ENCODE results near the gene HMCES. TPM values are rescaled to one million over a fixed set of nuclear protein-coding genes. Genes with fewer than 3 reads are reported as not detected.
A peak's percentile ranks its signal among the peaks of the same experiment; 100 is the strongest.

HMCES gene
- total RNA-seq, 1 donor from 2014 or later = 3.4 TPM

GRCh38 chr3:129304146-129304961, 25.7 kb downstream of the HMCES start:
- DNase-seq (ENCODE audit: low spot score) = peak; percentile 67

GRCh38 chr3:129304962-129305222, 26.2 kb downstream of the HMCES start:
- DNase-seq (ENCODE audit: low spot score) = no peak

GRCh38 chr3:129305592-129306091, 27.0 kb downstream of the HMCES start:
- peak; percentile 95 for DNase-seq (ENCODE audit: low spot score)

GRCh38 chr3:129308636-129309035, 30.0 kb downstream of the HMCES start:
- no peak for DNase-seq (ENCODE audit: low spot score)

GRCh38 chr3:129310111-129311011, 31.7 kb downstream of the HMCES start:
- peak; percentile 49 for DNase-seq (ENCODE audit: low spot score)

- DNase-seq (ENCODE audit: low spot score) = no peak
These were observed 32.6 kb downstream of the HMCES start for GRCh38 chr3:129311054-129311902.

GRCh38 chr3:129312021-129312639, 33.5 kb downstream of the HMCES start:
- DNase-seq (ENCODE audit: low spot score) = no peak

GRCh38 chr3:129312671-129313414, 34.2 kb downstream of the HMCES start:
- peak; percentile 14 for DNase-seq (ENCODE audit: low spot score)

- no peak for DNase-seq (ENCODE audit: low spot score)
These were observed 34.7 kb downstream of the HMCES start for GRCh38 chr3:129313415-129313664.

GRCh38 chr3:129313665-129314385, 35.2 kb downstream of the HMCES start:
- peak; percentile 17 for DNase-seq (ENCODE audit: low spot score)

- peak; percentile 93 for DNase-seq (ENCODE audit: low spot score)
These were observed 35.9 kb downstream of the HMCES start for GRCh38 chr3:129314386-129315222.

GRCh38 chr3:129315223-129315997, 36.7 kb downstream of the HMCES start:
- peak; percentile 31 for DNase-seq (ENCODE audit: low spot score)

- DNase-seq (ENCODE audit: low spot score) = no peak
These were observed 37.3 kb downstream of the HMCES start for GRCh38 chr3:129315998-129316247.

GRCh38 chr3:129316248-129317013, 37.8 kb downstream of the HMCES start:
- peak; percentile 86 for DNase-seq (ENCODE audit: low spot score)

GRCh38 chr3:129317014-129317771, 38.5 kb downstream of the HMCES start:
- DNase-seq (ENCODE audit: low spot score) = no peak

- DNase-seq (ENCODE audit: low spot score) = no peak
These were observed 39.2 kb downstream of the HMCES start for GRCh38 chr3:129317848-129318247.

- no peak for DNase-seq (ENCODE audit: low spot score)
These were observed 40.3 kb downstream of the HMCES start for GRCh38 chr3:129318921-129319320.

Data from umbilical cord (tissue), 2 donors.